Transverse colon (tissue), 4 donors: ENCODE results near the gene ATOH8. TPM values are rescaled to one million over a fixed set of nuclear protein-coding genes. Genes with fewer than 3 reads are reported as not detected.
"Not testable (repeated sequence)": the region's sequence is repeated elsewhere in the genome, so short reads cannot be mapped to it uniquely, and the experiment has no call there.

ENCODE experiments used
- DNase-seq: peaks from one replicate; pipeline ENCODE4 v3.0.0-alpha.2; 2019
- H3K27ac ChIP-seq, 4 donors: fragments of 200-600 bp; sonication (generic); 2 replicates each; pipeline ENCODE4 v1.5.1; 2016 to 2018; ENCODE audit warnings: inconsistent platforms in 4 of 4
- H3K27me3 ChIP-seq: fragments of 200-600 bp; sonication (generic); 2 replicates; pipeline ENCODE4 v1.5.1; 2017; ENCODE audit warnings: inconsistent platforms
- H3K36me3 ChIP-seq, 4 donors: fragments of 200-600 bp; sonication (generic); 2 replicates each; pipeline ENCODE4 v1.5.1; 2017 to 2019; ENCODE audit warnings: inconsistent platforms in 4 of 4
- H3K4me1 ChIP-seq, 4 donors: fragments of 200-600 bp; sonication (generic); 2 replicates each; pipeline ENCODE4 v1.5.1; 2017 to 2020; ENCODE audit warnings: inconsistent platforms in 4 of 4
- H3K4me3 ChIP-seq, 4 donors: fragments of 200-600 bp; sonication (generic); 1 replicate in 1 of 4; 2 replicates in 3 of 4; pipeline versions ENCODE4 v1.5.1 to v1.6.1; 2017 to 2019; ENCODE audit warnings: inconsistent platforms in 4 of 4
- H3K9me3 ChIP-seq, 2 donors: fragments of 200-600 bp; sonication (generic); 2 replicates each; pipeline ENCODE4 v1.5.1; 2017 to 2019; ENCODE audit warnings: inconsistent platforms in 2 of 2
- CTCF ChIP-seq, 5 experiments: fragments of 200-600 bp in 3 of 5; fragments of 450-650 bp in 2 of 5; sonication (generic) in 3 of 5; IDR thresholded peaks; 1 replicate in 2 of 5; 2 replicates in 3 of 5; pipeline ENCODE4 v1.5.1; 2016 to 2017; ENCODE audit warnings: antibody characterized with exemption in 5 of 5, inconsistent platforms in 3 of 5, mild to moderate bottlenecking in 2 of 5, moderate library complexity in 1 of 5
- EP300 ChIP-seq: sonication (generic); formaldehyde crosslinking; IDR thresholded peaks from one replicate; pipeline ENCODE4 v1.6.1; 2017; ENCODE audit warnings: antibody characterized with exemption, low read depth
- POLR2A ChIP-seq: fragments of 450-650 bp; IDR thresholded peaks from one replicate; pipeline ENCODE4 v1.6.1; 2016; ENCODE audit warnings: antibody characterized with exemption, mild to moderate bottlenecking, moderate library complexity
- POLR2AphosphoS5 ChIP-seq, 3 donors: sonication (generic); formaldehyde crosslinking; IDR thresholded peaks; one replicate each; pipeline ENCODE4 v1.6.1; 2016; ENCODE audit warnings: antibody characterized with exemption in 3 of 3
- WGBS, 2 donors: methylation state at CpG; one replicate each; pipeline ENCODE4 v1.1.5; 2018; ENCODE audit warnings: low coverage in 1 of 2; 5-methylcytosine and 5-hydroxymethylcytosine counted together
- in situ Hi-C, 4 donors: fragments of 200-750 bp; cut with MboI; loops; one replicate each; pipeline versions ENCODE4 v1.15.0 to v1.15.1; 2017; ENCODE audit warnings: low sequenced_read_pairs in 3 of 4, low pct_ligation_motif_present in 1 of 4, low pct_unique_long_range_greater_than_20kb in 1 of 4
- intact Hi-C: fragments of 100-400 bp; cut with DNase I; formaldehyde crosslinking; loops from one replicate; pipeline ENCODE4 v1.15.1; 2023; ENCODE audit warnings: low total_unique reads
- total RNA-seq, 4 donors: library from RNA; depleted of rRNA; stranded (reverse); fragments of >200 nt; gene quantifications; one replicate each; pipeline ENCODE4 v1.1.0, GENCODE V29; 2016

Gene ATOH8
- total RNA-seq, 4 donors from 2014 or later = 7.4 to 32.6 (median 14.4) TPM

- no peaks in the 10 kb centered on the region for H3K36me3 ChIP-seq
- peaks cover 0 to 8% (median 1%) of the 10 kb centered on the region in 4 donors for H3K4me1 ChIP-seq
- intact Hi-C loops (loop anchor here (2.0 to 5.0 kb wide), 2 partner anchors 59 to 251 kb away; partner anchors contain the start of gene ST3GAL5), in situ Hi-C loops (loop anchor here in 3 of 4 donors (5.0 to 10.0 kb wide), 3 partner anchors 247 to 259 kb away; no protein-coding TSS in a partner anchor)
- DNase-seq = no peak
- 61 to 69% methylated on average over 11 to 18 of the region's 18 CpGs for WGBS, 2 donors
- no peak overlapping the region for H3K4me3 ChIP-seq
- H3K27ac ChIP-seq = no peak overlapping the region
- no peaks in the 10 kb centered on the region for H3K9me3 ChIP-seq
- no peaks in the 10 kb centered on the region for H3K27me3 ChIP-seq
- TF ChIP-seq POLR2AphosphoS5 (IDR thresholded peaks at IDR 0.05) = no peak
- no peak for TF ChIP-seq POLR2A
- TF ChIP-seq EP300 = no peak
- no peak for TF ChIP-seq CTCF (IDR thresholded peaks at IDR 0.05)
Measured at GRCh38 chr2:85827879-85828569, 74.2 kb downstream of the ATOH8 start.

- intact Hi-C loops (loop anchor here (5.0 kb wide), 1 partner anchor 59 kb away; the partner anchor contains the start of gene ST3GAL5), in situ Hi-C loops (loop anchor here in 3 of 4 donors (5.0 to 10.0 kb wide), 3 partner anchors 246 to 259 kb away; no protein-coding TSS in a partner anchor)
- WGBS, 2 donors = 95 to 100% methylated on average over 6 to 7 of the region's 7 CpGs
- no peak for DNase-seq
- Histone ChIP-seq H3K4me1 (peaks cover 0 to 8% (median 1%) of the 10 kb centered on the region in 4 donors), H3K27ac (no peak overlapping the region), H3K4me3 (no peak overlapping the region), H3K27me3 (no peaks in the 10 kb centered on the region), H3K9me3 (no peaks in the 10 kb centered on the region), H3K36me3 (no peaks in the 10 kb centered on the region)
- TF ChIP-seq EP300 = no peak
- TF ChIP-seq CTCF (IDR thresholded peaks at IDR 0.05) = no peak
- no peak for TF ChIP-seq POLR2AphosphoS5 (IDR thresholded peaks at IDR 0.05)
- no peak for TF ChIP-seq POLR2A
Measured at GRCh38 chr2:85828725-85829124, 74.9 kb downstream of the ATOH8 start.

GRCh38 chr2:85829394-85829793, 75.6 kb downstream of the ATOH8 start:
- intact Hi-C loops = loop anchor here (5.0 kb wide), 1 partner anchor 58 kb away; the partner anchor contains the start of gene ST3GAL5
- H3K27me3 ChIP-seq, DNase-seq, H3K36me3 ChIP-seq, H3K9me3 ChIP-seq, H3K4me1 ChIP-seq, H3K27ac ChIP-seq, H3K4me3 ChIP-seq: not testable (repeated sequence)
- in situ Hi-C loops = loop anchor here in 3 of 4 donors (5.0 to 10.0 kb wide), 3 partner anchors 245 to 258 kb away; no protein-coding TSS in a partner anchor
- WGBS, 2 donors = 87 to 94% methylated on average over 3 to 4 of the region's 4 CpGs

- H3K4me1 ChIP-seq = peaks cover 0 to 8% (median 1%) of the 10 kb centered on the region in 4 donors
- in situ Hi-C loops (loop anchor here in 1 of 4 donors (10.0 kb wide), 1 partner anchor 244 kb away; no protein-coding TSS in a partner anchor), intact Hi-C loops (no loop called here)
- no peak overlapping the region for H3K27ac ChIP-seq
- H3K4me3 ChIP-seq = no peak overlapping the region
- WGBS, 2 donors = 4% methylated on average over 1 of the region's 1 CpG; no CpG with 5 or more reads in 1 of the 2 donors
- DNase-seq = no peak
- H3K36me3 ChIP-seq = no peaks in the 10 kb centered on the region
- H3K27me3 ChIP-seq = no peaks in the 10 kb centered on the region
- no peaks in the 10 kb centered on the region for H3K9me3 ChIP-seq
- TF ChIP-seq POLR2A (no peak), EP300 (no peak)
Measured at GRCh38 chr2:85830645-85831044, 76.9 kb downstream of the ATOH8 start.

GRCh38 chr2:85831735-85832134, 77.9 kb downstream of the ATOH8 start:
- Histone ChIP-seq H3K9me3 (no peaks in the 10 kb centered on the region), H3K27me3 (no peaks in the 10 kb centered on the region)

More at GRCh38 chr2:85831735-85832134, 77.9 kb downstream of the ATOH8 start:
- in situ Hi-C loops (loop anchor here in 1 of 4 donors (10.0 kb wide), 1 partner anchor 243 kb away; no protein-coding TSS in a partner anchor), intact Hi-C loops (no loop called here)
- H3K4me3 ChIP-seq = no peak overlapping the region
- TF ChIP-seq CTCF (IDR thresholded peaks at IDR 0.05) (no peak), POLR2AphosphoS5 (IDR thresholded peaks at IDR 0.05) (no peak), POLR2A (no peak), EP300 (no peak)
- H3K4me1 ChIP-seq = peaks cover 0 to 8% (median 1%) of the 10 kb centered on the region in 4 donors
- no peak for DNase-seq
- WGBS, 2 donors = 83% methylated on average over 1 to 2 of the region's 2 CpGs
- no peak overlapping the region for H3K27ac ChIP-seq
- H3K36me3 ChIP-seq = no peaks in the 10 kb centered on the region
